AML-193 (cell line): ENCODE results near the gene ACTN4.

Experiments used
- DNase-seq, 2 experiments: peaks; one replicate each; lab custom pipeline; 2025; lab: John Stamatoyannopoulos, UW

ACTN4 gene

GRCh38 chr19:38678217-38678890, 30.9 kb downstream of the ACTN4 start:
- DNase-seq: no peak

GRCh38 chr19:38678891-38679494, 31.5 kb downstream of the ACTN4 start:
- DNase-seq: no peak

DNA sequence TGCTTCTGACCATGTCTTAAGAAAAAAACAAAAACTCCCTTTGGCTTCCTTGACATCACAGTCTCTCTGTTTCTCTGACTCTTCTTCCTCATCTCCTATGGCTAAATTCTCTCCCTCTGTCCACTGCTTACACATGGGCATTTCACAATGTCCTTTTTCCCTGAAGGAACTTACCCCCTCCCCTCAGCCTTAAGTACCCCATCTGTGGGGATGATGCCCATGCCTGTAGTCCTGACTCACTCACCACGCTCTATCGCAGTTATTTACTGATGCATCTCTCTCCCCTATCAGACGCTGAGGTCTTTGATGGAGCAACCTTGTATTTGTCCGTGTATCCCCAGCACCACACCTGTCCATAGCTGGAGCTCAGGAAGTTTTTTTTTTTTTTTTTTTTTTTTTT, 32.4 kb downstream of the ACTN4 start:
- DNase-seq: no peak

- no peak for DNase-seq
Observed at GRCh38 chr19:38682195-38682867, 34.9 kb downstream of the ACTN4 start.

- no peak for DNase-seq
Observed at GRCh38 chr19:38682872-38683392, 35.5 kb downstream of the ACTN4 start.

DNA sequence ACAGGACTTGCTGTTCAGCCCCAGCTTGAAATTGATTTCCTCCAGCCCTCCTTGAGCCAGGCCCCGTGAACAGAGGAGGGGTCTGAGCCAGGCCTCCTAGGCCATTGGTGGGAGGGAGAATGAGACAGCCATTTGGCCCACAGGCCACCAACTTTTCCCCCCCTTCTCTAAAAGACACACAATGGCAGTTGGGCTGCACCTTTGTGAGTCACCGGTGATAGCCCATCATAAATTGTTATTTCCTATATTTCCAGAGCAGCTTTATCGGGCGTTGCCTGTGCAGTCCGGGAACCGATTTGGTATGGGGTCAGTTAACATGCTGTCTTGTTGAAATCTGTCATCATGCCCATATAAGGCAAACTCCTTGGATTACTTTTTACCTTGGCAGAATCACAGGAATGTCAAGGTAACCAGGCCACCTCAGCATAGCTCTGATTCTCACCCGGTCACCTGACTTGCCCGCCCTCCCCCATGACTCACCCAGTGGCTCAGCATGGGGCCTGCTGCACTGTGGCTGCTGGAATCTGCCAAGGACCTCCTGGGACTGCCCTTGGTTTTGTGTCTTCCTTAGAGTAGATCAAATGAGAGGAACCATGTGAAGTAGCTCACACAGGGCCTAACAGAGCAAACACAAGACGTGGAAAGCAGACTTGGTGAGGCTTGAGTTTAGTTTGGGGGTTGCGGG, 36.1 kb downstream of the ACTN4 start:
- DNase-seq: no peak

GRCh38 chr19:38684078-38684861, 36.8 kb downstream of the ACTN4 start:
- DNase-seq: peak in 1 of 2 experiments; percentile 6

DNA sequence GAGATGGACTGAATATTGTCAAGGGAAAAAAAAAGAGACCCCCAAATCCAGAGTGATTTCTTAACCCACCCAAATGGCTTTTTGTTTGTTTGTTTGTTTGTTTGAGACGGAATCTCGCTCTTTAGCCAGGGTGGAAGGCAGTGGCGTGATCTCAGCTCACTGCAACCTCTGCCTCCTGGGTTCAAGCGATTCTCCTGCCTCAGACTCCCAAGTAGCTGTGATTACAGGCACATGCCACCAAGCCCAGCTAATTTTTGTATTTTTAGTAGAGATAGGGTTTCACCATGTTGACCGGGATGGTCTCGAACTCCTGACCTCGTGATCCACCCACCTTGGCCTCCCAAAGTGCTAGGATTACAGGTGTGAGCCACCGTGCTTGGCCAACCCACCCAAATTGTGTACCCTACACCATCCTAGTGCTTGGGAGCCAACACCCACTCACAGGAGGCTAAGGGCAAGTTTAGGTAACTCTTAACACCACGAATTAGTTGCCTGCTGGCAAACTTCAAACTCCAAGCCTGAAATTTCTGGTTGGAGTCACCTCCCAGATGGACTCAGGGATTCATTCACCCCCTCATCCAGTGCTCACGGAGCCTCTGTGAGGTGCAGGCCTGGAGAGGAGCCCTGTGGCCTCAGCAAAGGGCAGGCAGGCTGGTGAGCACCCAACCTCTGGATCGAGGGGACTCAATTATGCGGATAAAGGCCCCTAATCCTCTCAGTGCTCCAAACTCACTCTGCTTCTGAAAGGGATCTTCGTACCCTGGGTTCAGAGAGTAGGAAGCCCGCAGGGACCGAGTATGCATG, 37.6 kb downstream of the ACTN4 start:
- no peak for DNase-seq

- DNase-seq: no peak
Observed at GRCh38 chr19:38685666-38686529, 38.4 kb downstream of the ACTN4 start.

DNA sequence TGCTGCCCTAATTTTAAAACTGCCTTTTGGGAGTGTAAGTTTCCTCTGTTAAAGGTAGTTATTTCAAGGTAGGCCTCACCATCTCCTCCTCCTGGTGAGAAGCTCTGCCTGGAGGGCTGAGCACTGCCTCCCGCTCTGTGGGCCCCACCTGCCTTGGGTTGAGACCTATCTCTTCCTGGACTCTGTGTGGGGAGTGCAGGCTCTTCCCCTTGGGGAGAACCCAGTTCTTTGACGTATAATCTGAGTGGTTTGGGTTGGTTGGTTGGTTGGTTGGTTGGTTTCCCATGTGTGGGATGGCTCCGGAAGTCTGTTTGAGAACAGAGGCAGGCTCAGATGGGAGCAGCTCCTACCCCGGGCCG, 39.1 kb downstream of the ACTN4 start:
- DNase-seq: no peak

GRCh38 chr19:38687837-38688378, 40.5 kb downstream of the ACTN4 start:
- no peak for DNase-seq

GRCh38 chr19:38690146-38690545, 42.7 kb downstream of the ACTN4 start:
- no peak for DNase-seq

GRCh38 chr19:38690832-38691231, 43.4 kb downstream of the ACTN4 start:
- DNase-seq: no peak

- DNase-seq: no peak
Observed at GRCh38 chr19:38691938-38692457, 44.5 kb downstream of the ACTN4 start.

DNA sequence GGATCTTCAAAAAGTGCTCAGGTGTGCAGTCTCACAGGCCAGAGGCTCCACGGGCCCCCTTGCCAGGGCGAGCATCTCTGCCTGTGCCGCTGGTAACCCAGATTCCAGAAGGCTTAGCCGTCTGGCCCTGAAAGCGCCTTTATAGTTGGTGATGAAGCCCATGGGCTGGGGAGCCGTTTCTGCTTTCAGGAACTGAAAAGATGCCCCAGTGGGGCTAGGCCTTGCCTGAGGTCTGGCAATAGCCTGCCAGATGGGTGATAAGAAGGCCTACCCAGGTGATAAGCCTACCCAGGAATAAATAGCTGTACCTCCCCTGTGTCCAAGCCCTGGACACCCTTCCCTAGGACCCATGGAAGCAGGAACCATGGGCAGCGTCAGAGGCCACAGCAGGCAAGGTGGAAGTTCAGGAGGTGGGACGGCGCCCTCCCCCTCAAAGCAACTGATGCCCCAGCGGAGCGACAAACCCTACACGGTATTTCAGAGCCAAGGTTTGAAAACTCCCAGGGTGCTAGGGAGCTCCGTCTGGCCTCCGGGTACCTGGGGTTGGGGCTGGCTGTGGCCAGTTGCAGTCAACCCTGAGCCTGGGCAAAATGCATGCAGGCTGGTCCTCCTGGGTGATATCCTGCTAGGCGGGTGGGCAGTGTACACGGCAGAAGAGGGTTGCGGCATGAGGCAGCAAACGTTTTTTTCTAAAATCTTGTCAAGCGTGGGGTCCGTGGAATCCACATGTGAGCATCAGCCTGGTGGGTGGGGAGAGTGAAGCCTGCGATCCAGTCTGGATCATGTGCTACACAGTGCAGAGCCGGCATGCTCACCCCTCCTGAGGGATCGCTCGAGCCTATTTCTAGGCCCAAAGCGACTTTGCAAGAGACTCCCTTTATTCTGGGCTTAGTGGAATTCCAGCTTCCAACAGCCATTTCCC, 45.3 kb downstream of the ACTN4 start:
- no peak for DNase-seq

GRCh38 chr19:38693380-38694223, 46.2 kb downstream of the ACTN4 start:
- DNase-seq: peak; percentile 31 to 54

DNA sequence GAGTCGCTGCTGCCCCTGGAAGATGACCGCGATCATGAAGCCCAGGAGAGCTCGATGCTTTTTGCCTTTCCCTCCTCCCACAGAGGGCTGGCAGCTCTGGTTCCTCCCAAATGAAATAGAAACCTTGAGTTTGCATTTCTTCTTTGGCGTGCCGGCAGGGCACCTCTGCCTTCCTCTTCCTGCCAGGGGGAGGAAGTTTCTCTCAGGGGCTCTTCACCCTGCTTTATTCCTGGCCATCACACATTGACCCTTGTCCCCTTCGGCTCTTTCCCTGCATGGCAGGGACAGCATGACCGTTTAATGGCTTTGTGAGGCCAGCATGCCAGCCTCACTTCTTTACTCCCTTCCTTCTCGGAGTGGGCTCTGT, 47.9 kb downstream of the ACTN4 start:
- DNase-seq: no peak
